ENCODE results near the gene GRIK1.

Gene GRIK1

DNA sequence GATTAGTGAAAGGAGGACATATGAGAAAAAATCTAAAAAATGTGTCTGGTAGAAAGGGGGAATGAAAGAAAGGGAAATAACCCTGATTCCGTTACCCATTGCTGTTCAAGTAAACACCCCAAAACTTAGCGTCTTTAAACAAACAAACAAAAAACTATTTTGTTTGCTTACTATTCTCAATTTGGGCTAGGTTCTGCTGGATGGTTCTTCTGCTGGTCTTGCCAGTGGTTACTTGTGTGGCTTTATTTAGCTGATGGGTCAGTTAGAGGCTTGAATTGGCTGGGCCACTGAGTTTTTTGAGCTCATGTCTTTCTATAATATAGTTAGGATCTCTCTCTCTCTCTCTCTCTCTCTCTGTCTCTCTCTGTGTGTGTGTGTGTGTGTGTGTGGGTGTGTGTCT is 112.1 kb downstream of the GRIK1 start:
- no peak for DNase-seq (ENCODE audit: low read depth)

DNA sequence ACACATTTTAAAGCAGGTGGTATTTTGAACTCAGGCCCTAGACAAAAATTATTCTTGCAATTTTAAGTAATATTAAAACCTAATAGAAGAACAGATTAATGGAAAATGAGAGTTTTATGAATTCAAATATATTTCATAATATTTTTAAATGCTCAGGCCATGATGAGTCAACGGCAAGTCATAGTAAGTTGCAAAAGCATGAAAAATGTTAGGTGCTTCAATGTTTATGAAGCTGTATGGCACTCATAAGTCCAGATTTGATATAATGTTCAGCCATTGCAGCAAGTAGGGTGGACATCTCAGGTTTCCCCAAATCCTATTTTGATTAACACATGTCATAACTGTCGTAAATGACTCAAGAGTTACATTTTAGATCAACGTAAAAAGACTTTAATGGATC is 112.6 kb downstream of the GRIK1 start:
- no peak for DNase-seq (ENCODE audit: low read depth)

DNA sequence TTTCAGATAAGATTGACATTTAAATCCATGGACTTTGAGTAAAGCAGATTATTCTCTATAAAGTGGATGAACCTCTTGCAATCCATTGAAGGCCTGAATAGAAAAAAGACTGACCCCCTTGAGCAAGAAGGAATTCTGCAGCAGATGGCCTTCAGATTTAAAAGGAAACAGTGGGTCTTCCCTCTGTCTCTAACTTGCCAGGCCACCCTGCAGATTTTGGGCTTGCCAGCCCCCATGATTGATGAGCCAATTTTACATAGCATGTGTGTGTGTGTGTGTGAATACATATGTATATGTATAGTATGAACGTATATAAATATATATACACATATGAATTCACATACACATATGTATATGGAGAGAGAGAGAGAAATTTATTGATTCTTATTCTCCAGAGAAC is 113.4 kb downstream of the GRIK1 start:
- DNase-seq (ENCODE audit: low read depth) = no peak

DNA sequence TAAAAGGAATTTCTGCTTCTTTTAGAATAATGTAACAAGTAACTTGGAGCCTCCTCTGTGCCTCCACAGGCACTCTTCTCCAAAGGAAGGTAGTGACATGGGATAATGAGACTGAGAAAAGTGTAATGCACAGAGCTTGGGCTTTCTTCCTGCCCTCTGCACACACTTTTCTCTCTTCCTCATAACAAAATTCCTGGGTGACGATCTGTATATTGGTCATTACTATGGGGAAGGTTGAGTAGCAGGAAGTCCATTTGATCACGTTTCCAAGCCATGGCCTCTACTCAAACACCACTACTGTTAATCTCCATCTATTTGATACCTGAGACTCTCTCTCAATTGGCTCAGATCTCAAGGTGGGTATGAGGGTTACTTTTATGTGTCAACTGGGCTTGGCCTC is 113.9 kb downstream of the GRIK1 start:
- DNase-seq (ENCODE audit: low read depth) = no peak

DNA sequence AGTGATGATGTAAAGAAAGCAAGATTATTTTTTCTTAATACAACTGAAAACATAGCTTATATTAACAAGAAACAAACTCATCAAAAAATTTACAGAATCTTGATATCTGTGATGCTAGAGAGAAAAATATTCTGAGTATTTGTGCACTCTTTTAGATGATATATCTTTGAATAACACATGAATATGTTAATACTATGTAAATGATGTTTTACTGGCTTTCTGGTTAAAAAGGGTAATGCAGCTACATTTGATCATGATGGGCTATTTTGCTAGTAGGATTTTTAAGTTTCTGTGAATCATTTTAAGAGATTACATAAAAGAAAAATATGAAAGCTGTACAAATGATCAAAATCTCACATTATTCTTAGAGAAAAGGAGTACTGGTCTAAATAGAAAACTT is 114.5 kb downstream of the GRIK1 start:
- no peak for DNase-seq (ENCODE audit: low read depth)

DNA sequence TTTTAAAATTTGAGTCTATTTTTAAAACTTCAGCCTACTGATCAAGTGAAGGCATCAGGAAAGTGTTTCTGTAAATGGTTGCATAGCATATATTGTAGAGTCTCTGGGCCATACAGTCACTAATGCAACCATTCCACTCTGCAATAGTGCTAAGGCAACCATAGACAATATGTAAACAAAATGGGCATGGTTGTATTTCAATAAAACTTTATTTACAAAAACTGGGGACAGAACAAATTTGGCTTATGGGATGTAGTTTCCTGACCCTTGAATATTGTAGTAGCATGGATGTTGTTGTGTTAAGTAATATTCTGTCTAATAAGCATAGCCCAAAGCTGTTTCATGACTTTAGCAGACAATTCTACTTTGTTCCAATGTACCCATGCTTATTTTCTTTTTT is 117.7 kb downstream of the GRIK1 start:
- DNase-seq (ENCODE audit: low read depth) = no peak

DNA sequence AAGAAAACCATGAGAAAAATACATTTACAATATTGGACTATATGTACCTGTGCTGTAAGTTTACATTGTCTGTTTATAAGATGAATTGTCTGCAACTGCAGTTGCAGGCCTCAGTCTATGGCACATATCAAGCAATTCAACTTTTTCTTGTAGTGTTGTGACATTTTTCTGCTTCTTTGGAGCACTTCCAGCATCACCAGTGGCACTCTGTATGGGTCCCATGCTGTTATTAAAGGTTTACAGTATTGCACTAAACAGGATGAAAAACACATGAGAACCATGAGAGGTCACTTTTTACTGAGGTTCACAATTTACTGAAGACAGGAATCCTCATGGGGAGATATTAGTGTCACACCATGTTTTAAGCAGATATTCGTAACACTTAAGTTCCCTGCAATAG is 118.6 kb downstream of the GRIK1 start:
- no peak for DNase-seq (ENCODE audit: low read depth)

DNA sequence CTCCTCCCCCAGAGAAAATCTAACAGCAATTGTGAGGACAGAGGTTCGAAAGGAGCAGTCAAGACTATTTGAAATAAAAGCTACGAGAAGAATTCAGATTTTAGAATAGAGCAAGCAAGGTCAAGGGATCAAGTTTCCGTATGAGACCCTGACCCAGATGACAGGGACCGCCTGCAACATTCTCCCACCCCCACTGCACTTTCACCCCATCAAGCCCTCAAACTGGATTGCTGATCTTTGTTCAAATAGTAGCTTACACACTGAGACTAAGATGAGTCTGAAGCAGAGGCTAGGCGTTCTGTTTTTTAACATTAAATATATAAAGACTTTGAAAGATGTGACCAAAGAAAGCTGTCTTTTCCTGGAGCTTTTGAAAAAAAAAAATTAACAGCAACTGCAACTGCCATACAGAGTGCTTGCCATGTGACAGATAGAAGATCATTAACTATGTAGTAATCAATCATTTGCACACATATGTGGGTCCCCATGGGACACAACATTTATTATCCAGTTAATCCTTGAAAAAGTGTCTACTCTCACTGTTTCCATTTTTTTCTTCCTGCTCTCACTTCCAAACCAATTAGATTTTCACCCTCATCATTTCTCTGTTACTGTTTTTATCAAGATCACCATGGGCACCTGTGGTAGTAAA is 120.0 kb downstream of the GRIK1 start:
- no peak for DNase-seq (ENCODE audit: low read depth)

DNA sequence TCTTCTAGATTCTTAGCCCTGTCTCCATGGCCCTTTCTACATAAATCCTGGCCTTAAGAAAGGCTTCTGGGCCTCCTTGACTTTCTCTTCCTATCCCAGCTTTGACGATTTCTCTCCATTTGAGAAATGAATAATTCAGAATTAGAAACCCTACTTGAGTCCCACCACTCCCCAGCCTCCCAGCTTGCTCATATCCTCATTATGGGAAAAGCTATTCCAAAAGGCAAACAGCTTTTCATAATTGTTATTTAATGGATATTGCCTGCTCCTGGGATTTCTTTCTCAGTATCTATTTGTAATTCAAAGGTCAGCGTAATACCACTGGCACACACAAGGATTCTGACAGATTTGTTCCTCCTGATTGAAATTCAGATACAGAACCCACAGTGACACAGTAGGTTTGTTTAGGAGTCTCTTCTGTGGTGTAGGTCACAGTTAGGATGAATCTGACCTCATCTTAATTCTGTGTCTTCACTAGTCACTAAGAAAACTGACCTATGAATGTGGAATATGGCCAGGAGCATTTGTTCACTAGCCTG is 121.3 kb downstream of the GRIK1 start:
- no peak for DNase-seq (ENCODE audit: low read depth)

DNA sequence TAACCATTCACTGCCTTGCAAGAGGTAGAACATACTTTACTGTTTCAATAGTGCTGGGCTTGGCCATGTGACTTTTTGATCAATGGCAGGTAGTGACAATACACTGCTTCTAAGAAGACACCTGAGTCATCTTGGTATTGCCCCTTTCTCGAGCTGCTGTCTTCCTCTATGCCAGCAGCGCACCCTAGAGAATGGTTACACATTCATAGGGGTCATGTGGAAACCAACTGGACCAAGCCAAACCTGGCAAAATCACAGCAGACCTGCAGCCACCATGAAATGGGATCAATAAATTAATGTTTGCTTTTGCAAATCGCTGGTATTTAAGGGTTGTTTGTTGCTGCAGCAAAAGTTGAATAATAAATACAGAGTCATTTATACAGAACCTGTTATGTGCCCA is 122.3 kb downstream of the GRIK1 start:
- DNase-seq (ENCODE audit: low read depth) = no peak

DNA sequence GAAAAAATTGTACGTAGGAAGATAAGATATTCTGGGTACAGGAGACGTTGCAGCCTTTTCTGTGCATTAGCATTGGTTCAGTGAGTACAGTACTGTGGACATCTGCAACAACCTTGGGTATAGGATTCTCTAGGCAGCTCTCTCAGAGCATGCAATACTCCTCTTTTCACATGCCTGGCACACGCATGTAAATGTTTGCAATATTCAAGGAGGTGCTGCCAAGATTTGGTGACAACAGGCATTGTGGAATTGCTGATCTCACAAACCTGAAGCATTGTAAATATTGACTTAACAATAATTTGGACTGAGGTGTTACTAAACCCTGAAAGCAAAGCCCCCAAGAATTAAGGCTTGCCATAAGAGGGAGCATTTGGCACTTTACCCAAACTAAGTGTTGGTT is 126.8 kb downstream of the GRIK1 start:
- no peak for DNase-seq (ENCODE audit: low read depth)

DNA sequence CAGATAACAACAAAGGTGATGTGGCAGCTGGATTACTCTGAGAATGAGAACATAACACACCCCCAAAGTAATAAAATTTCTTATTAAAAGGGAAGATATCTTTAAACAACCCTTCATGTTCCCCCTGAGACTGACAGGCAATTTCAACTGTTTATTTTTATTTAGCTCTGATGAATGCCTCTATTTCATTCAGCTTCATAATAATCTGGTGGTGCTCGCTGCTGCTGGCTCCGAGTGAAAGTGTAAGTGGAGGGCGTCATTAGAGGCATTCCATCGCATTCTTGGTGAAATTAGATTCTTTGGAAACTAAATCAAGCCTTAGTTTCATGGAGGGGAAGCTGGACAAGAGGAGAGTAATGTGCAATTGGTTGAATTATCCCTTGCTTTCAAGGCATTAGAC is 128.9 kb downstream of the GRIK1 start:
- no peak for DNase-seq (ENCODE audit: low read depth)

DNA sequence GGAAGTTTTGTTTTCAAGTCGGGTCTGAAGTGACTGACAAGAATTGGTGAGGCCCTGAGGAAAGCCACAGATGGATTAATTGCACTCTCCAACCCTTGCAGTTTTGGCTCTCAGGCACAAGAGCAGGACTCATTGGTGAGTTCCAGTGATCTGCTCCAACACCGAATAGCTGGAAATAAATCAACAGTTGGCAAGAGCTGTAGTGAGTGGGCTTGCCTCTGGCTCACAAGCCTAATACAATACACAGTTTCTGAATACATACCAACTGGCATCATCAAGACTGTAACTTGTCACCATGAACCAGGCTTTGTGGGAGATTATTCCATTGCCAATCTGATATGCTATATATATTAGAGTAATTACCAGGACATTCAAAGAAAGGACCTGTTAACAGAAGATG is 131.6 kb downstream of the GRIK1 start:
- no peak for DNase-seq (ENCODE audit: low read depth)

DNA sequence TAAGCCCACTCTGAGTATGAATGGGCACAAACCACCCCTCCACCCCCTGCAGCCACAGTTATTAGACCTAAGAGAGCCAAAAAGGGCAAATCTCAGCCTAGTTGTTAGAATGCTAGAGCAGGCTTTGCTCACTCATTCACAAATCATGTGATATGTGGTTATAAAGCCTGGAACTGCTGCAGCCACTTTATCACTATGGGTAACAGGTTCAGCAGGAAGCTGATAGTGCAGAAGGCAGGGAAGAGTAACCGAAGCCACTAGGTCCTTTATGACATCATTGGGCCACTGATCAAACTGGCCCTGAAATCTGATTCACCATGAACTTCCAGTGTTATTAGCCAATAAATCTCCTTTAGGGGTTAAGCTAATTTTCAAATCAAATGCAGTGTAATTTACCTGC is 134.7 kb downstream of the GRIK1 start:
- no peak for DNase-seq (ENCODE audit: low read depth)

DNA sequence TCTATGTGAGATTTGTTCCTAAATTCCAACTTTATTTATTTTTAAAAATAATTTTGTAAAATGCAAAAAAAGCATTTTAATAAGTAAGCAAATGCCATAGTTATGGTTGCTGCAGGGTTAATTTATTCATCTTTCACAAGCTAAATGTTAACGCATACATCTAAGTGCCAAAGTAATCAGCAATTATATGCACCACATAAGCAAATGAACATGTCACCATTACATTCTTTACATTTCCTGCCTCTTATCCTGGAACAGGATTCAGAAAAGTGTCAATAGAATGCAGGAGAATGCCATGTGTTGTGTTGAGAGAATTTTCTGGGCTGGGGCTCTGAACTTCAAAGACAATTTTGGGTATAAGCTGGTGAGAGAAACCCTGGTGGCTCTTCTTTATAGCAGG is 136.6 kb downstream of the GRIK1 start:
- no peak for DNase-seq (ENCODE audit: low read depth)

DNA sequence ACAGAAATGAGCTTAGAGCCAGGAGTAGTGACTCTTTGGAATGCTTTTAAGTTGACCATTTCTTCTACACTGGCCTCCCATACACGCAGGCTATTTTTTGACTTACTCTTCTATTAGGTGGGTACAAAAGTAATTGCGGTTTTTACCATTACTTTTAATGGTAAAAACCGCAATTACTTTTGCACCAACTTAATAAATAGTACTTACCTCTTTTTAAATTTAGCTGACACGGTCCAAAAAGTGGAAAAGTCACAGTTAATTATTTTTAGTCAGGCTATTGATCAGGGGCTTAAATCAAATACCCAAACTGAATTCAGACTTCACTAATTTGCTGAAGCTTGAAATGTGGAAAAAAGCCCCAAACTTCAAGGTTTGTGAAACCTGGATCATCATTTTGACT is 138.7 kb downstream of the GRIK1 start:
- DNase-seq (ENCODE audit: low read depth) = no peak

DNA sequence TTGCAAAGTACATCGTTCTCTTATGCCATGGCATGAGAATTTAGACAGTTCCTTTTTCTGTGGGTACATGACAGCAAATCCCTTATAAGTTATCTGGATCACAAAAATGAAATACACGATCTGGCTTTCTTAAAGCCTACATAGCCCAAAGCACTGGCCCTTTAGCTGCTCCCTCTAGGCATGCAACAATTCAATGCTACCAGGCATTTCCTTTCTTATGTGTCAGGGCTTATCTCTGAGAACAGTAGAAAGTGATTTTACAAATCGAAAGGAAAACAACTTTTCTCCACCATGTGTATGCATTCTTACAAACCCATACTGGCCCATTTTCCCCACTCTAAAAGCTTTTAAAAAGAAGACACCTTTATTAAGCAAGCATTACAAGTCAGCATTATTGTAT is 139.7 kb downstream of the GRIK1 start:
- no peak for DNase-seq (ENCODE audit: low read depth)

DNA sequence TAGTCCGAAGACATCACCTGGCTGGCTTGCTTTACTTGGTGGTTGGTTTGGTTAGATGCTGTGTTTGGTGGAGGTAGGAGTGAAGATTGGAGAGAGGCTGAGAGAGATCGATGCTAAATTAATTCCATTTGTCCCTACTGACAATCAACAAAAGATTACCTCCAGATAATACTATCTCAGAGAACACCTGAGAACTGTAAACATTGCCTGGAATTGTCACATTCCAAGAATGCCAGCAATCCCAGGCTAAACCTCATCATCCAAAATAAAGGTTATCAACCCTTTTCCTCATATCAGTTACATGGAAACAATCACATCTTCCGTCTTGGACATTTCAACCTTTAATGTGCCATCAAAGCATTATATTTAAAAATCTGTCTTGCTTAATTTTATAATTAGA is 141.0 kb downstream of the GRIK1 start:
- no peak for DNase-seq (ENCODE audit: low read depth)

DNA sequence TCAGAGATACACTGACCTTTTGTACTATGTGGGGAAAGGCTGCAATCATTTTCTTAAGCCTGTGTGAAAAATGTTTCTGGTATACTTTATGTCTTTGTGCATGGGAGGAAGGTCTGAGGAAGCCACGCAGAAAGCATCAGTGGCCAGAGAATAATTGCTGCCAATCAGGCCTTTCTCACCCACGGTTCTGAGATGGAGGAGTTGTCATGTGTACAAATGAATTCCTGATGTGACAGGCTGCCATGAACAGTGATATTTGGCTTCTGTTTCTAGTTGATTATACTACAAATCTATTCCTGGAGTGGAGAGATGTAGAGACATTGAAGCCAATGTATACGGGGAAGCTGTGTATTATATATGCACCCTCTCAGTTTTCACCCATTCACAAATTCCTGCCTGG is 142.6 kb downstream of the GRIK1 start:
- no peak for DNase-seq (ENCODE audit: low read depth)

DNA sequence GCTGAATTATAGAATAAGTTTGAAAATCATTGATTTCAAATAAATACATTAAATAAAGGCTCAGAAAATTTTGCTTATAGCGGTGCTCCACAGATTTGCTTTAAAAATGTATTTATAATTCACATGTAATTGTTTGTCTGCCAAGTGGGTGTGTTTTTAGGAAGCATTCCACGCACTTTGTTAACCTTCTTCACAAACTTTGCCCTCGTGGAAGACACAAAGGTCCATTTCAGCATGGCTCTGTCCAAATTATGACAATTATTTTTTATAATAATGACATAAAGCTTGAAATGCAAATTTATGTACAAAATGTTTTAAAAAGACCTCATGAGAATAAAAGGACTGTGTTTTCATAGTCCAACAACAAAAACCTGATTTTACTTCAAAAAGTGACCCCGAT is 146.1 kb downstream of the GRIK1 start:
- no peak for DNase-seq (ENCODE audit: low read depth)

DNA sequence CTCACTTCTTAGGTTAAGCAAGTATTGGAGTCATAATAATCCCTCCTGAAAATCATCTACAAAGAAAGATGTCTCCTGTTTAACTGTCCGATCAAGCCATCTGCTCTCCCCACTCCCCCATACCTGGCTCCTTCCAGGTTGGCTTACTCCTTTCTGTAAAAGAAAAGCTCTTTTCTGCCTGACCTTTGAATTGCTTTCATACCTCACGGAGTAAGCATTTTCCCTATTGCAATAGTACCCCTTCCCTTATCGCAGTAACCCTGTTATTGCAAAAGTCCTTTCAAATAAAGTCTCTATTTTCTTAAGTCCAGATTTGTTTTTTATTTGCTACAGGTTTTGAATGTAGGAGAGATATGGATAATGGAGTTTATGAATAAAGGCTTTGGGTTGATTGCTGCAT is 150.4 kb downstream of the GRIK1 start:
- no peak for DNase-seq (ENCODE audit: low read depth)

DNA sequence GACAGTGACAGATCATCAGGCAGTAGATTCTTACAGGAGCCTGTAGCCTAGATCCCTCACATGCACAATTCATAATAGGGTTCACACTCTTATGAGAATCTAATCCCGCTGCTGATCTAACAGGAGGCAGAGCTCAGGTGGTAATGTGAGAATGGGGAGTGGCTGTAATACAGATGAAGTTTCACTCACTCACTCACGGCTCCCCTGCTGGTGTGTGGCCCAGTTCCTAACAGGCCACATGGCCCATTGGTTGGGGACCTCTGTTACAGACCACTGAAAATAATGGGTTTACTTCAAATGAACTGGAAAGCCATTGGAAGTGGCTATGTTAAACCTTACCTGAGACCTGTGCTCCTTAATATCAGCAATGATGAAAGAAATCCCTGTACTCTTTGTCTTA is 151.0 kb downstream of the GRIK1 start:
- no peak for DNase-seq (ENCODE audit: low read depth)

DNA sequence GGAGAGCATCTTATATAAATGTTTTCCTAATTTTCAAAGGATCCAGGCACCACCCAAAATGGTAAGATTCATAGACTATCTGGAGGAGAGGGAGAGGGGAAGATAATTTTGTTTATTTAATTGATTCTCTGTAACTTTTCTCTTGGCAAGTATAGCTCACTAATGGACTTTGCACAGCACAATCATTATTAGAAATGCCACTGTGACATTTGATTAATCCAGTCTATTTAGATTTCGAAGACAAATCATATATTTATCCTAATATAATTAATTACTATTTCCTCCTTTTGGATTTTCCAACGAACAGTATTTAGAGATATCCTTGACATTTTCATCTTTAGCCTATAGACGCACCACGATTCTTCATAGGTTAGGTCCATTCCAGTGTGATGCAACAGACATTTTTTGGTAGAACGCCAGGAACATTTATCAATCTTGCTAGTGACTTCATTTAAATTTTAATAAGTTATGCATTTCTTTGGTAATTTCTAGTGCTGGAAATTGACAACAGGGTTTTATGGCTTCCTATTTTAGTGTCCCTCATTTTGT is 152.4 kb downstream of the GRIK1 start:
- DNase-seq (ENCODE audit: low read depth) = no peak
